Pulmonary artery endothelial cell (primary cell): ENCODE measurements around the gene MRGPRG. TPM values are rescaled to one million over a fixed set of nuclear protein-coding genes. Genes with fewer than 3 reads are reported as not detected.

Experiments
- DNase-seq: peaks from one replicate; pipeline ENCODE4 v3.0.0-alpha.2; 2011; ENCODE audit warnings: low read depth, low spot score
- total RNA-seq: library from RNA; depleted of rRNA; stranded (reverse); fragments of >200 nt; gene quantifications from 2 replicates; pipeline ENCODE4 v1.2.3, GENCODE V29; 2014

MRGPRG gene
- total RNA-seq, 1 donor from 2014 or later, result not detected

GRCh38 chr11:3225826-3226750 is 7.5 kb upstream of the MRGPRG start:
- DNase-seq, result no peak

DNA sequence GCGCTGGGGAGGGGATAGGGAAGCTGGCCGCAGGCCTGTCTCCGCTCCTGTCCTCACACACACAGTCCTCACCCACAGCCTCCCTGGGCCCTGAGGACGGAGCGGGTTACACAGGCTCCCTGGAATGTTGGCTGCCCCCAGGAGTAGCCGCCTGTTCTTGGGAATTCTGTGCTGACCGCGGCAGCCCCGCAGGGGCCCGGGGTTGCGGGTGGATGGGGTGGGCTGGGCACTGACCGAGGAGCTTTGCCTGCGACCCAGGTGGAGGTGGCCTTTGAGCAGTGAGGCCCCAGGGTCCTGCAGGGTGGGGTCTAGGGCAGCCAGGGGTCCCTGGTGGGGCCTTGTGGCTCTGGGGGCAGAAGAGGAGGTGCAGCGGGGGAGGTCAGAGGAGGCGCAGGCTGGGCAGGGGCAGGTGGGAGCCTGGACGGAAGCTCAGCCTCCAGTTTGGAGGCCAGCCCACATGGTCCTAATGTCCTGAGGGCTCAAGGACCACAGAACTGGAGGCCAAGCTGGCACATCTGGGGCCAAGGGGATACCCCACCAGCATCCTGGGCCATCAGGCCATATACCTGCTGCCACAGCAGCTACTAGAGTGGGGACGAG is 6.6 kb upstream of the MRGPRG start:
- DNase-seq, result no peak

GRCh38 chr11:3224401-3225057 is 5.9 kb upstream of the MRGPRG start:
- DNase-seq, result no peak

GRCh38 chr11:3223932-3224381 is 5.3 kb upstream of the MRGPRG start:
- no peak for DNase-seq

- DNase-seq, result no peak
Observed at GRCh38 chr11:3222941-3223915, 4.6 kb upstream of the MRGPRG start.

GRCh38 chr11:3222003-3222855 is 3.6 kb upstream of the MRGPRG start:
- no peak for DNase-seq

DNA sequence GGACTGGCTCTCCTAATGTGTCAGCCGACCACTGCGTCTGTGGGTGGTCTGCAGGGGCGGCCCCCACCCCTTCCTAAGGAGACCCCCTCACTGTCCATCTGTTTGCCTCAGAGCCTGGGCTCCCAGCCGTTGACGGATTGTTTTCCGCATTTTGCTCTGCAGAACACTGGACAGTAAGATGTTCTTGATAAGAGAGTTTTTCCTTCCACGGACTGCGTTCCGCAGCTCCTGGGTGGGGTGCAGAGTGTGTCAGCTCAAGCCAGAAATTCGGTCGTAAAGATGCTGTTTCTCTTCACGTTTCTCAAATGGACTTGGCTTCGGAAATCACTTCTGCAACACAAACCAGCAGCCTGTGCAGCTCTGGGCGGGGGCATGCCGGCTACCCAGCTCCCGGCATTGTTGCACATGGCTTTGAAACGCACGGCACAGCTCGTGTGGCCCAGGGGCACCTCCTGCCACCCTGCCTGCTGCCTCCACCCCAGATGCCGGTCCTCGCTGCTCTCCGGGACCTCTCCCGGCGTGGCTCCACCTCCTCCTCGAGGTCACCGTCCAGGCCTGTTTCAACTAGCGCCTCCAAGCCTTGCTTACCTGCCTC is 2.9 kb upstream of the MRGPRG start:
- no peak for DNase-seq

DNA sequence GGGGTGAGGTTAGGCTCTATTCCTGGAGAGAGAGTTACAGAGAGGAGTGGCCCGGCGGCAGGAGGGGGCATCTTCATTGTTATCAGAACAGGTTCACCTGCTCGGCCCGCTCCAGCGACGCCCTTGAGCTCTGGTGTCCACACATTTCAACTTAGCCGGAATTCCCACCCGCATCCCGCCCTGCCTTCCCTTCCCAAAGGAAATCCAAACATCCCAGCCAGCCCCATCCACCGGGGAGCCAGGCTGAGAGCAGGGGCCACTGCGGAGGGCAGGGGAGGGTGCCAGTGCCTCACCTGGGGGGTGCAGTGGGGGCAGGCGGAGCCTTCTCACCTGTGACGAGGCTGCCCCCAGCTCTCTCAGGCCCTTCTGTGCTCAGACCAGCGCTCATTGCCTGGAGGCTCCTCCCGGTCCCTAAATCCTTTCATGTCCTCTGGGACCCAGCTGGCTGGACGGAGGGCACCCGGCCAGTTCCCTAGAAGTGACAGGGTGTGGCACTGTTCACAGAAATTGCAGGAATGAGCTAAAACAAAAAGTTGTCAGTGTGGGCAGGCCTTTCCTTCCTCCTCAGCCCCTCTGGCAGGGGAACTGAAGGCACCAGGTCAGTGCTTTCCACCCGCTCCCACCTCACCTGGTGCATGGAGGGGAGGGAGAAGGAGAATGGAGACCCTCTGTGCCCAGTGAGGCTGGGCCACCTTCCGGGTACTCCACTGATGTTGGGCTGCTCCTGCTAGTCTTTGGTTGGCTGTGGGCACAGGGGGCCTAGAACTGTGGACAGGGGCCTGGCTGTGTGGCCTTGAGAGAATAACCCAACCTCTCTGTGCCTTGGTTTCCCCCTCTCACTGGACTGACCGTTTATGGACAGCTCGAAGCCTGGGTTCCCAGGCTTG is 2.2 kb upstream of the MRGPRG start:
- no peak for DNase-seq

DNA sequence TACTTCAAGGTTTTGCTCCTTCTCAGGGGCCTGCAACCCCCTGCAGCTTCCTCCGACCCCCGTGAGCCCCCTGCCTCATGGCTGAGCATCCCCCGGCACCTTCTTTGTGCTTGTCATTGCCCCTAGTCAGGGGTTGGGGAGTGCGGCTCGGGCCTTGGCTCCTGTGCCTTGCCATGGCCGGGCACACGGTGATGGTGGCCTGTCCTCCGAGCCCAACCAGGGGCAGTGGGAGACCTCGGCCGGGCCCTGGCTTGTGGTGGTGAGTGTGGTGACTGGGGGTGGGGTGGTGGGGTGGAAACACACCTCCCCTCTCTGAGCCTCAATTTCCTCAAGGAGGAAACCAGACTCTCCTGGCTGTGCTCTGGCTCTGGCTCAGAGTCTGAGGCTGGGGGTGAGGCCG is 1.5 kb upstream of the MRGPRG start:
- DNase-seq, result no peak

- no peak for DNase-seq
Observed at GRCh38 chr11:3219281-3219892, 774 bp upstream of the MRGPRG start.

DNA sequence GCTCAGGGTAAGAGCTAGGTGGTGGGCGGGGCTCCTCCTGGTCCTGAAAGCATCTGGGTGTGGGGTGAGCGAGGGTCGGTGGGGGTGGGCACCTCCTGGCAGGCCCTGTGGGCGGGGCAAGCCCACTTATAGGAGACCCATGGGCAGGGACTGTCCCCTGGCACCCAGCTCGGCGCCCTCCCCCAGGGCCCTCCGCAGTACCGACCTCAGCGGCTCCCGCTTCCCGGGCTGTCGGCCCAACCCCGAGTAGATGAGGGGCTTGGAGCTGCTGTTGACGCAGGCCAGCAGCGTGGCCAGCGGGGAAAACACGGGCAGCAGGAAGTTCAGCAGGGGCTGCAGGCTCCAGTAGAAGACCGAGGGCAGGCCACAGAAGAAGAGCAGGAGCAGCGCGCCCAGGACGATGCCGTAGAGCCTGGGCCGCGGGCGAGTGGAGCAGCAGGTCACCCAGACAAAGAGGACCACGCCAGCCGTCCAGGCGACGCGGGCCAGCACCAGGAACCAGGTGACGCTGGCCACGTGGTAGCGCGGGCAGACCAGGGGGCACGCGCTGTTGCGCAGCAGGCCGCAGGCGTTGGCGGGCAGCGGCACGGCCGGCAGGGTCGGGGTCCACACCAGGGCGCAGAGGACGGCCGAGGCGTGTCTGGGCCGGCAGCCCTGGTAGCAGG is 663 bp downstream of the MRGPRG start:
- DNase-seq, result no peak

DNA sequence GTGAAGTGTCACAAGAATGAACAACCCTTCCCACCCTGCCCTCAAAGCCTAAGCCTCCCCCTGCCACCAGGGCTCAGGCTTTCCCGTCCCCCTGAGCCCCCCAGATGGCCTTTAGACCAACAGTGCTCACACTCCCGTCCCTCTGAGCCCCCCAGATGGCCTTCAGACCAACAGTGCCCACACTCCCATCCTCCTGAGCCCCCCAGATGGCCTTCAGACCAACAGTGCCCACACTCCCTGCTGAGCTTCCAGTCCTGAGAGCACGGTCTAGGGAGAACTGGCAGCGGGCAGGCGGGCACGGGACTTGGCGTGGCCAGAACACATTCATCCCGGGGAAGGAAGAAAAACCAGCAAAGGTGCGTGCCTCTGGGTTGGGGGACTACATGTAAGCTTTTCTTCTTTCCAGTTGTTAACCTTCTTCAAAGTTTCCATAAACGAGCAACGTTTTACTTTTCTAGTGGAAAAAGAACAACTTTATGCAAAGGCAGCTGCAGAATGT is 2.5 kb downstream of the MRGPRG start:
- no peak for DNase-seq

DNA sequence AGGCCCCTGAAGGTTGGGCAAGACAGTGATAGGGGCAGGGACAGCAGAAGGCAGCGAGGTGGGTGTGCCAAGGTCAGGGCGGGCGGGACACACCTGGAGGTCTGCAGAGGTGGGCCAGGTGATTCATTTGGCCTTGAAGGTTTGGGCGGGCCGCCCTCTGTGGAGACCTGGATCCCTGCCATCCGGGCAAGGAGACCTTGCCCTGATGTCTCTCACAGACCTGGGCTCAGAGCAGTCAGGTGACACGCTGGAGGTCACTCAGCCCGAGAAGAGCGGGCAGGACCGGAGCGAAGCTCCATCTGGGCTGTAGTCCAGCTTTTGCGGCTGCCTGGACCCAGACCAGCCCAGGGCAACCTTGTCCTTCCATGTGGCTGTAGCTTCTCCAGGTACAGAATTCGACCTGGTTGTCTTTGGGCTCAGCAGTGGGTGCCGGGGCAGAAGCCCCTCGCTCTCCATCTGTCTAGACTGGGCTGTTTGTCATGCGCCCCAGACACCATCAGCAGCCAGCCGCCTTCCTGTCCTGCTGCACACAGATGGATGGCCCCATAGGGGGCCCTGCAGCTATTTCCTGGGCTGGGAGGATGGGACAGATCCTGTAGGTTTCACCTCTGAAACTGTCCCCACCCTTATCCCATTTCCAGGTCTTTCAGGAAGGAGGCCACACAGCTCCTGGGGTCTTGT is 3.1 kb downstream of the MRGPRG start:
- DNase-seq, result no peak

DNA sequence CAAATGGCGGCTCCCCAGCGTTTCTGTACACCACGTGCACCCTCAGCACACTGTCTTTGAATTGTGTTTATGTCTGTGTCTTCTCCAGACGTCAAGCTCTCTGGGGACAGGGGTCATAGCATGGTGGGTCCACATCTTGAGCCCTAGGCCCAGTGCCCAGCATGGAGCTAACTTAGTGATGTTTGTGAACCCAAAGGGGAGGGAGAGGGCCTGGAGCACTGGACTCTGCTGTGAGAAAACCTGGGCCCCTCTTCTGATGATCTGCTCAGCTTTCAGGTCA is 4.3 kb downstream of the MRGPRG start:
- DNase-seq, result no peak

DNA sequence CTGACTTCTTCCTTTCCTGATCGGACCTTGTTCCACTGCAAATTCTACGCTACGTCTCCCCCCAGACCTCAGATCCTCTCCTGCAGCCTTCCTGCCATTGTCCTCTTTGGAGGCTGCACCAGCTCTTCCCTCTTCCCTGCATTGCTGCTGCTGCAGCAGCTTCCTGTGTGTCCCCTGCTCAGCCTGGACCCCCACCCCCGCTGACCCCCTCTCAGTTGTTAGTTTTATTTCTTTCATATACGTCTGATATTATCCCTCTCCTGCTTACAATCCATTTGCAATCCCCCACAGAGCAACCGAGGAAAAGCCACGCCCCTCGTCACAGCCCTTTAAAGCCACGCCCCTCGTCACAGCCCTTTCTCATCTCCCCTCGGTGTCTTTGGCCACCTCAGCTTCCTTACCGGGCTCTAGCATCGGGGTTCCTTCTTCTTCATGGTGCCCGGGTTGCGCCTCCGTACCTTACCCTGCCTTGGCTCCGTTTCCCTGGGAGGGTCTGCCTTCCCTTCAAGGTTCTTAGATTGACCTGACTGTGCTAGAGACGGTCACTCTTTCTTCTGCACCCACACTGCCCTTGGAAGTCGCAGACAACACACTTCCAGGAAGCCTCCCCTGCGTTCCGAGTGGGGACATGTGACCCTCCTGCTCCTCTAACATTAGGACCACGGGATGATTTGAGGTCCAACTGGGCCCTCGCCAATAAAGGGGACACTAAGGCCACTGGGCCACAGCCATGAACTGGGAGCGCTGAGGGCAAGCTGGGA is 4.8 kb downstream of the MRGPRG start:
- DNase-seq, result no peak

DNA sequence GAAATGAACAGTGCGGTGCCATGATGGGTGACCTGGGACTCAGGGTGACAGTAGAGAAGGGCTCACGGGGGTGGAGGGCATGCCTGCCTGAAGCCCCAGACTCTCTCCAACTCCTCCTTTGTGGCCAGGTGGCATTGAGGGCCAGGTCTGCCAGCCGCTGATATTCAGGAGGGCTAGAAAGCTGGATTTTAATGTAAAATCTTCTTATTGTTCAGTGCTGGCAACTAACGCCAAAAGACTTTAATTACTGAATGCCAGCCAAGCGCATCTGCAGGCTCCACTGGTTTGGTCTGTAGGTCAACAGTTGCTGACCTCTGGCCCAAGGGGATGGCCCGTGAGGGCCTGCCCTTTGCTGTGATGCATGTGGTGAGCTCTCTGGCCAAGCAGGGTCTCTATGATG is 10.3 kb downstream of the MRGPRG start:
- DNase-seq, result no peak
